GM12878 (cell line): ENCODE data around the gene DCTN4. TPM values are rescaled to one million over a fixed set of nuclear protein-coding genes. Genes with fewer than 3 reads are reported as not detected.

Source experiments
- ATAC-seq: fragments of 200-7000 bp; cut with Tn5 transposase; 3 replicates; pipeline ENCODE4 v1.9.1; 2020; ENCODE audit warnings: mild to moderate bottlenecking, moderate library complexity
- BruUV-seq: library from RNA; stranded (reverse); fragments of 400-500 nt; replicated peaks from 2 replicates; lab custom pipeline; 2021; lab: Mats Ljungman, UMichigan
- CTCF ChIA-PET: fragments of 300-600 bp; sonication (Branson Sonifier 250); formaldehyde crosslinking; extraction: SDS; loops from one replicate; lab custom pipeline; 2021; ENCODE audit warnings: inconsistent platforms; lab: Yijun Ruan, JAX
- POLR2A ChIA-PET: fragments of 350-600 bp; formaldehyde crosslinking; extraction: SDS; loops from one replicate; lab custom pipeline; 2021; ENCODE audit warnings: inconsistent platforms; lab: Charles Lee
- RAD21 ChIA-PET: fragments of 300-600 bp; sonication (Branson Sonifier 250); formaldehyde crosslinking; loops from one replicate; lab custom pipeline; 2023; ENCODE audit warnings: antibody characterized with exemption; ENCODE audit not compliant: unreplicated experiment; lab: Charles Lee
- SMC1A ChIA-PET: fragments of 300-600 bp; sonication (Branson Sonifier 250); formaldehyde crosslinking; loops from one replicate; lab custom pipeline; 2023; ENCODE audit not compliant: unreplicated experiment, uncharacterized antibody; lab: Charles Lee
- DNase-seq: peaks from one replicate; pipeline ENCODE4 v3.0.0-alpha.2; 2011; ENCODE audit warnings: low read depth, low spot score
- FAIRE-seq: peaks from 3 replicates; lab custom pipeline; 2011; peaks lifted over from hg19 to GRCh38; lab: Jason Lieb, UNC
- H2AFZ ChIP-seq: 2 replicates; pipeline ENCODE4 v1.6.0; 2011; ENCODE audit warnings: low read depth, low read length, control low read depth; ENCODE audit not compliant: control insufficient read depth
- H3K27ac ChIP-seq: 2 replicates; pipeline ENCODE4 v1.5.1; 2011; ENCODE audit warnings: control low read depth; ENCODE audit not compliant: control insufficient read depth, insufficient read depth
- H3K27me3 ChIP-seq, 2 experiments: replicated peaks in 1 of 2; 2 replicates each; pipeline versions ENCODE4 v1.6.0 to v1.6.1; 2011; ENCODE audit warnings: low read length in 1 of 2; ENCODE audit not compliant: control insufficient read depth in 2 of 2, insufficient read depth in 2 of 2
- H3K36me3 ChIP-seq, 2 experiments: 2 replicates each; pipeline ENCODE4 v1.5.1; 2011; ENCODE audit warnings: low read length in 1 of 2; ENCODE audit not compliant: control insufficient read depth in 2 of 2, insufficient read depth in 2 of 2
- H3K4me1 ChIP-seq: 2 replicates; pipeline ENCODE4 v1.6.1; 2011; ENCODE audit warnings: mild to moderate bottlenecking, low read length, moderate library complexity, mixed read lengths; ENCODE audit not compliant: control insufficient read depth, insufficient read depth
- H3K4me2 ChIP-seq: 2 replicates; pipeline ENCODE4 v1.6.0; 2011; ENCODE audit warnings: control low read depth; ENCODE audit not compliant: control insufficient read depth, insufficient read depth
- H3K4me3 ChIP-seq: fragments of 200-600 bp; sonication (generic); 2 replicates; pipeline ENCODE4 v1.5.1; 2016
- H3K79me2 ChIP-seq: 2 replicates; pipeline ENCODE4 v1.6.0; 2011; ENCODE audit warnings: low read length; ENCODE audit not compliant: control insufficient read depth, insufficient read depth
- H3K9ac ChIP-seq: 2 replicates; pipeline ENCODE4 v1.8.0; 2011; ENCODE audit warnings: low read length, control low read depth, mixed read lengths; ENCODE audit not compliant: control insufficient read depth, insufficient read depth
- H3K9me3 ChIP-seq: replicated peaks from 3 replicates; pipeline ENCODE4 v1.5.1; 2011; ENCODE audit warnings: mild to moderate bottlenecking, low read length; ENCODE audit not compliant: control insufficient read depth, insufficient read depth
- H4K20me1 ChIP-seq: 2 replicates; pipeline ENCODE4 v1.6.0; 2011; ENCODE audit not compliant: control insufficient read depth, insufficient read depth
- FOS ChIP-seq: IDR thresholded peaks from 3 replicates; pipeline ENCODE4 v1.6.1; 2011; ENCODE audit warnings: borderline replicate concordance; ENCODE audit not compliant: insufficient read length; ENCODE audit errors: extremely low read depth
- HDAC2 ChIP-seq: fragments of 200-600 bp; sonication (generic); IDR thresholded peaks from 2 replicates; pipeline ENCODE4 v1.6.1; 2017
- IRF3 ChIP-seq: fragments of 450-650 bp; IDR thresholded peaks from 2 replicates; pipeline ENCODE4 v1.6.1; 2014; ENCODE audit warnings: mild to moderate bottlenecking
- KAT2A ChIP-seq: conservative IDR thresholded peaks from 2 replicates; pipeline ENCODE4 v1.6.1; 2011; ENCODE audit warnings: low read depth, low read length; ENCODE audit not compliant: control insufficient read depth
- POLR2AphosphoS5 ChIP-seq: IDR thresholded peaks from 2 replicates; pipeline ENCODE4 v1.6.1; 2011; ENCODE audit warnings: mild to moderate bottlenecking, low read length, inconsistent platforms
- RBBP5 ChIP-seq: fragments of 200-600 bp; sonication (generic); conservative IDR thresholded peaks from 2 replicates; pipeline ENCODE4 v1.6.1; 2016
- RELB ChIP-seq: fragments of 450-650 bp; IDR thresholded peaks from 2 replicates; pipeline ENCODE4 v1.6.1; 2017; ENCODE audit warnings: low read depth, mild to moderate bottlenecking, moderate library complexity
- RFX5 ChIP-seq: IDR thresholded peaks from 2 replicates; pipeline ENCODE4 v1.6.1; 2011; ENCODE audit warnings: low read depth, low read length, improper control_type of control experiment
- SIX5 ChIP-seq: IDR thresholded peaks from 2 replicates; pipeline ENCODE4 v1.6.1; 2011; ENCODE audit warnings: mild to moderate bottlenecking, low read depth, low read length, moderate library complexity; ENCODE audit not compliant: severe bottlenecking
- SPI1 ChIP-seq: IDR thresholded peaks from 2 replicates; pipeline ENCODE4 v1.6.1; 2011; ENCODE audit warnings: low read depth, mild to moderate bottlenecking, low read length, moderate library complexity, borderline replicate concordance; ENCODE audit not compliant: insufficient read depth
- SREBF1 ChIP-seq: IDR thresholded peaks from 2 replicates; pipeline ENCODE4 v1.6.1; 2012; ENCODE audit warnings: mild to moderate bottlenecking, low read length
- STAT3 ChIP-seq: IDR thresholded peaks from 2 replicates; pipeline ENCODE4 v1.6.1; 2011; ENCODE audit warnings: low read depth, low read length, improper control_type of control experiment
- TAF1 ChIP-seq: IDR thresholded peaks from 2 replicates; pipeline ENCODE4 v1.6.1; 2011; ENCODE audit warnings: mild to moderate bottlenecking, low read depth, low read length, borderline replicate concordance
- TARDBP ChIP-seq: IDR thresholded peaks from 2 replicates; pipeline ENCODE4 v1.6.1; 2016; ENCODE audit warnings: borderline replicate concordance
- TCF3 ChIP-seq: IDR thresholded peaks from 2 replicates; pipeline ENCODE4 v1.6.1; 2012; ENCODE audit warnings: low read depth, mild to moderate bottlenecking, low read length, borderline replicate concordance; ENCODE audit not compliant: insufficient read depth
- ZNF207 ChIP-seq: fragments of 450-650 bp; IDR thresholded peaks from 2 replicates; pipeline ENCODE4 v1.6.1; 2014; ENCODE audit warnings: antibody characterized with exemption, mild to moderate bottlenecking, borderline replicate concordance
- ZNF217 ChIP-seq: fragments of 450-650 bp; IDR thresholded peaks from 2 replicates; pipeline ENCODE4 v1.6.1; 2017; ENCODE audit warnings: antibody characterized with exemption, mild to moderate bottlenecking
- WGBS: methylation state at CpG from one replicate; pipeline ENCODE4 v1.1.6; 2016; ENCODE audit warnings: low lambda C conversion rate; ENCODE audit not compliant: insufficient replicate concordance, insufficient coverage; ENCODE audit errors: missing lambda C conversion rate; 5-methylcytosine and 5-hydroxymethylcytosine counted together
- in situ Hi-C: fragments of 300-500 bp; cut with MboI; formaldehyde crosslinking; loops from 9 replicates; pipeline ENCODE4 v1.14.3; 2018; ENCODE audit warnings: mixed read lengths
- intact Hi-C: fragments of 100-400 bp; cut with micrococcal nuclease; formaldehyde crosslinking; loops from one replicate; pipeline ENCODE4 v1.14.2; 2022; ENCODE audit not compliant: unreplicated experiment
- polyA plus RNA-seq, 11 experiments: library from polyadenylated mRNA; depleted of rRNA in 4 of 11; unstranded in 6 of 11; stranded (reverse) in 5 of 11; fragments of >200 nt; fragmentation: Nextera tagmentation in 4 of 11; fragmentation: Illumina TruSeq in 1 of 11; extraction: Ambion mirVana in 4 of 11; extraction: Trizol in 1 of 11; gene quantifications; 1 replicate in 1 of 11; 2 replicates in 10 of 11; pipeline versions ENCODE4 v1.2.1 to v1.2.3, GENCODE V29; 2011 to 2016; ENCODE audit warnings: inconsistent platforms in 2 of 11, missing spikeins in 2 of 11, low read depth in 1 of 11
- total RNA-seq, 4 experiments: library from RNA; depleted of rRNA in 3 of 4; stranded (reverse); fragments of >200 nt in 3 of 4; fragmentation: Illumina TruSeq in 1 of 4; extraction: Trizol in 1 of 4; gene quantifications; 2 replicates each; pipeline versions ENCODE4 v1.2.1 to v1.2.3, GENCODE V29; 2013 to 2021
- TF ChIP-seq, protein P1 (sequence below): IDR thresholded peaks from 2 replicates; pipeline ENCODE4 v1.6.1; 2011; ENCODE audit warnings: borderline replicate concordance, low read depth, mild to moderate bottlenecking, moderate library complexity, mixed read lengths, low read length; ENCODE audit not compliant: insufficient read depth; ENCODE audit errors: extremely low read length

The DCTN4 gene
- total and polyA plus RNA-seq, 10 of the 15 experiments (the other 5 are each of a cell fraction or from before 2014, with no cell fraction given), result 7.6 to 27.8 (median 18.0) TPM

GRCh38 chr5:150783422-150783928, 24.7 kb upstream of the DCTN4 start:
- intact Hi-C loops (loop anchor here (5.0 to 10.0 kb wide), 3 partner anchors 299 to 471 kb away; partner anchors contain the start of genes ANXA6 and GM2A), in situ Hi-C loops (no loop called here)
- CTCF ChIA-PET, result interaction anchor here (0.6 to 2.8 kb wide), 10 partner anchors 12 to 1319 kb away, joined by 3 to 12 read pairs (median 3); partner anchors contain the start of genes IRGM and RBM22
- H3K9ac ChIP-seq, result peak overlapping the region; percentile 49
- RAD21 ChIA-PET, result interaction anchor here (0.7 to 1.6 kb wide), 3 partner anchors 18 to 223 kb away, joined by 3 read pairs; no protein-coding TSS in a partner anchor
- peak overlapping the region; percentile 13 for H3K4me3 ChIP-seq
- peak; percentile 52 for DNase-seq
- no peaks in the 10 kb centered on the region for H3K36me3 ChIP-seq
- peaks cover 55% of the 10 kb centered on the region for H3K79me2 ChIP-seq
- H3K4me1 ChIP-seq, result peaks cover 25% of the 10 kb centered on the region
- H3K9me3 ChIP-seq, result peaks cover 4% of the 10 kb centered on the region; the same call in 2 of the 3 replicates
- no peaks in the 10 kb centered on the region for H3K27me3 ChIP-seq
- peak overlapping the region; percentile 78 for H3K27ac ChIP-seq
- SMC1A ChIA-PET, result interaction anchor here (1.0 to 1.2 kb wide), 7 partner anchors 11 to 1006 kb away, joined by 3 to 4 read pairs (median 4); no protein-coding TSS in a partner anchor
- peak overlapping the region; percentile 61 for H2AFZ ChIP-seq
- ATAC-seq, result peak; percentile 40
- BruUV-seq, result no TSS peak
- POLR2A ChIA-PET, result interaction anchor here (0.7 to 0.9 kb wide), 3 partner anchors 9 to 25 kb away, joined by 5 to 6 read pairs (median 5); partner anchors contain the start of gene DCTN4
- FAIRE-seq, result no peak
- WGBS, result under 1% methylated on average over 7 of the region's 7 CpGs
- H4K20me1 ChIP-seq, result no peaks in the 10 kb centered on the region
- peak overlapping the region; percentile 91 for H3K4me2 ChIP-seq
- no peak for TF ChIP-seq ZNF207
- TF ChIP-seq ZNF217, result no peak
- TF ChIP-seq KAT2A, result no peak
- TF ChIP-seq IRF3, result no peak
- TF ChIP-seq HDAC2, result no peak
- no peak for TF ChIP-seq RELB
- no peak for TF ChIP-seq RFX5
- no peak for TF ChIP-seq SIX5
- no peak for TF ChIP-seq STAT3
- no peak for TF ChIP-seq TARDBP
- TF ChIP-seq TCF3, result 0 out of 2 replicates have a peak, but pooled peaks have one; percentile 23
- TF ChIP-seq POLR2AphosphoS5, result no peak; the same call in 1 of the 2 replicates
- no peak for TF ChIP-seq SREBF1
- TF ChIP-seq RBBP5, result no peak
- TF ChIP-seq FOS, result no peak
- TF ChIP-seq, protein P1, sequence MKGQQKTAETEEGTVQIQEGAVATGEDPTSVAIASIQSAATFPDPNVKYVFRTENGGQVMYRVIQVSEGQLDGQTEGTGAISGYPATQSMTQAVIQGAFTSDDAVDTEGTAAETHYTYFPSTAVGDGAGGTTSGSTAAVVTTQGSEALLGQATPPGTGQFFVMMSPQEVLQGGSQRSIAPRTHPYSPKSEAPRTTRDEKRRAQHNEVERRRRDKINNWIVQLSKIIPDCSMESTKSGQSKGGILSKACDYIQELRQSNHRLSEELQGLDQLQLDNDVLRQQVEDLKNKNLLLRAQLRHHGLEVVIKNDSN, result no peak
- no peak for TF ChIP-seq SPI1
- no peak for TF ChIP-seq TAF1
